Peyer's patch (tissue), 4 donors: ENCODE measurements around the gene PWWP2B. TPM values are rescaled to one million over a fixed set of nuclear protein-coding genes. Genes with fewer than 3 reads are reported as not detected.

Source experiments
- DNase-seq, 3 donors: peaks; one replicate each; pipeline ENCODE4 v3.0.0-alpha.2; 2017 to 2019
- H3K27ac ChIP-seq, 4 donors: fragments of 200-600 bp; sonication (generic); one replicate each; pipeline ENCODE4 v1.5.1; 2016 to 2019
- H3K27me3 ChIP-seq, 2 donors: fragments of 200-600 bp; sonication (generic); one replicate each; pipeline ENCODE4 v1.5.1; 2019
- H3K36me3 ChIP-seq, 3 donors: fragments of 200-600 bp; sonication (generic); one replicate each; pipeline ENCODE4 v1.5.1; 2016 to 2019
- H3K4me1 ChIP-seq, 4 donors: fragments of 200-600 bp; sonication (generic); one replicate each; pipeline ENCODE4 v1.5.1; 2016 to 2019
- H3K4me3 ChIP-seq, 4 donors: fragments of 200-600 bp; sonication (generic); 1 replicate in 3 of 4; 2 replicates in 1 of 4; pipeline ENCODE4 v1.5.1; 2016 to 2019; ENCODE audit warnings: mild to moderate bottlenecking in 1 of 4
- H3K9me3 ChIP-seq, 4 donors: fragments of 200-600 bp; sonication (generic); one replicate each; pipeline ENCODE4 v1.5.1; 2016 to 2019; ENCODE audit warnings: mild to moderate bottlenecking in 1 of 4
- CTCF ChIP-seq, 6 experiments: fragments of 450-650 bp in 4 of 6; fragments of 200-600 bp in 2 of 6; sonication (generic) in 1 of 6; IDR thresholded peaks; one replicate each; pipeline ENCODE4 v1.5.1; 2017 to 2019; ENCODE audit warnings: antibody characterized with exemption in 6 of 6, mild to moderate bottlenecking in 3 of 6, moderate library complexity in 1 of 6
- POLR2A ChIP-seq, 2 donors: fragments of 450-650 bp; IDR thresholded peaks; one replicate each; pipeline ENCODE4 v1.5.1; 2017; ENCODE audit warnings: antibody characterized with exemption in 2 of 2, mild to moderate bottlenecking in 2 of 2, moderate library complexity in 2 of 2
- total RNA-seq, 4 donors: library from RNA; depleted of rRNA; stranded (reverse); fragments of >200 nt; gene quantifications; one replicate each; pipeline ENCODE4 v1.1.0, GENCODE V29; 2016

The PWWP2B gene
- total RNA-seq, 4 donors from 2014 or later = 11.4 to 19.2 (median 15.1) TPM

DNA sequence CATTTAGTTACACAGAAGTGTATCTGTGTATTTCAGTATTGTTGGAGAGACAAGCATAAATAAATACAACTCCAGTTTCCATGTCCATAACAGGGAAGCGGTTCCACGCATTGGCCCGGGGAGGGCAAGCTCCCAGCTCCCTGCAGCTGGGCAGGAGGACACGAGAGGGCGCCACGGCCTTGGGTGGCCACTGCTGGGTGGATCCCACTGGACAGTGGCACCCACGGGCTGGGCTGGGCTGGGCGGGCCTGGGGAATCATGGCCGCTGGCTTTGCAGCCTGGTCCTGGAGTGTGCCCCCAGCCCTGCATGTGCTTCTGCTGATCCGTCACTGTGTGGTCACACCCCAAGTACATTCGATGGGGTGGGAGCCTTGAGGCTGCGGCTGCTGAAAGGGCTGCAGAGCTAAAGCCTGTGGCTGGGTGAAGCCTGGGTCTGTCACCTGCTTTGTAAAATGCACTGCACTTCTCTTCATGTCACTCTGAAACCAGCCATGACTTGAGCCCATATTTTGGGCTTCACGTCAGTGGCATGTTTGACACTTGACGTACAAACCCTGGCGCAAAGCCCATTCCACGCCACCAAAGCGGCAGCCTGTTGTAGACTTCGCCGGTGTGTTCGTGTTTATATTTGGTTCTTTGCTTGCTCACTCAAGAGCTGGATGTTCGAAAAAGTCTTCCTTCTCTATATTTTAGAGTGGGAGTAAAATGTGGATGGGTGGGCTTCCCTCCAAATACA lies 37.5 kb upstream of the PWWP2B start:
- Histone ChIP-seq H3K4me3 (no peak overlapping the region), H3K4me1 (no peaks in the 10 kb centered on the region), H3K36me3 (peaks cover 0 to 9% (median 0%) of the 10 kb centered on the region in 3 donors), H3K27ac (no peak overlapping the region), H3K9me3 (no peaks in the 10 kb centered on the region), H3K27me3 (no peaks in the 10 kb centered on the region)
- TF ChIP-seq POLR2A (IDR thresholded peaks at IDR 0.05) (no peak), CTCF (IDR thresholded peaks at IDR 0.05) (no peak)
- DNase-seq = peak in 2 of 3 donors; percentile 40

GRCh38 chr10:132360766-132361447 lies 36.1 kb upstream of the PWWP2B start:
- Histone ChIP-seq H3K4me3 (no peak overlapping the region), H3K27me3 (no peaks in the 10 kb centered on the region), H3K4me1 (no peaks in the 10 kb centered on the region), H3K9me3 (no peaks in the 10 kb centered on the region), H3K36me3 (peaks cover 0 to 12% (median 0%) of the 10 kb centered on the region in 3 donors), H3K27ac (no peak overlapping the region)
- TF ChIP-seq POLR2A (IDR thresholded peaks at IDR 0.05) (no peak), CTCF (IDR thresholded peaks at IDR 0.05) (peak in 5 of 6 experiments; percentile 13 to 56 (median 50))
- peak in 2 of 3 donors; percentile 54 to 60 for DNase-seq

DNA sequence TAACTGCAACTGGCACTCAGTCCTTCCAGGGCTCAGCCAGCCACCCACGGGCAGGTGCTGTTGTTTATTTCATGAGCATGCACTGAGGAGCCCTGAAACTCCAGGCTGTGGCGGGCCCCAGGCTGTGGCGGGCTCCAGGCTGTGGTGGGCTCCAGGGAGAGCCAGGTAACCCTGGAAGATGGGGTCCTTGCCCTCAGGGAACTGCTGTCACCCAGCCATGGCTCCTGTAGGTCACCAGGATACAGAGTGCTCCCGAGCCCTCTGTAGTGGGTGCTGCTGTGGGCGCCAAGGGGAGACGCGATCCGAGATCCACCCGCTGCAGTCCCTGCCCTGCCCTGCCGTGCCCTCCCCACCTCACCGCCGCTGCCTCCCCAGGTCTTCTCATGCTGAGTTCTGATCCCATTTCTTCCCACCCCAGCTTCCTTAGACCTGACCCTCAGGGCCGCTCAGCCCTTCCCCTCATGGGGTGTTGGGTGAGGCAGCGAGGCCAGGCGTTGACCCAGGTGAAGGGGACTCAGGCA lies 35.4 kb upstream of the PWWP2B start:
- Histone ChIP-seq H3K27ac (no peak overlapping the region), H3K9me3 (no peaks in the 10 kb centered on the region), H3K4me1 (no peaks in the 10 kb centered on the region), H3K4me3 (no peak overlapping the region), H3K27me3 (no peaks in the 10 kb centered on the region), H3K36me3 (peaks cover 0 to 16% (median 0%) of the 10 kb centered on the region in 3 donors)
- peak in 2 of 3 donors; percentile 33 to 42 for DNase-seq
- TF ChIP-seq CTCF (IDR thresholded peaks at IDR 0.05) (no peak), POLR2A (IDR thresholded peaks at IDR 0.05) (no peak)

GRCh38 chr10:132362151-132362611 lies 34.8 kb upstream of the PWWP2B start:
- Histone ChIP-seq H3K36me3 (peaks cover 0 to 18% (median 0%) of the 10 kb centered on the region in 3 donors), H3K9me3 (no peaks in the 10 kb centered on the region), H3K27me3 (no peaks in the 10 kb centered on the region), H3K4me3 (no peak overlapping the region), H3K4me1 (no peaks in the 10 kb centered on the region), H3K27ac (no peak overlapping the region)
- TF ChIP-seq POLR2A (IDR thresholded peaks at IDR 0.05) (no peak), CTCF (IDR thresholded peaks at IDR 0.05) (no peak)
- peak in 2 of 3 donors; percentile 35 to 40 for DNase-seq

DNA sequence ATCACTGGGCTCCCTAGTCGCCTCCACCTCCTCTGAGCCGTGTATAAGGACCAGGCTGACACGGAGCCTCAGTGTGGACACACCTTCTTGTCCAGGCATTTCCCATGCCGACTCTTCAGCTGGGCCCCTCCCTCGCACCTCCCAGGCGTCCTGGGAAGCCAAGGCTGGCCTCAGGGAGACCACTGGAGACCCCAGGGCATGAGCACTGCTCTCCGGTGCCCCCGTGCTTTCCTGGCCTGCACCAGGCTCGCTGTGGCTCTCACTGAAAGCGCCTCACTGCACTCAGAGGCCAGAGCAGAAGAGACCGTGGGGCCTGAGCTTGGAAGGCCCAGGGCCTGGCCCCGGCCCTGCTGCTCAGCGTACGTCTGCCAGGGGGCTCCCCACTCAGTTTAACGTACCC lies 33.6 kb upstream of the PWWP2B start:
- peaks cover 0 to 18% (median 0%) of the 10 kb centered on the region in 3 donors for H3K36me3 ChIP-seq
- no peak for TF ChIP-seq POLR2A (IDR thresholded peaks at IDR 0.05)
- TF ChIP-seq CTCF (IDR thresholded peaks at IDR 0.05) = no peak
- no peaks in the 10 kb centered on the region for H3K9me3 ChIP-seq
- DNase-seq = peak in 1 of 3 donors; percentile 15
- H3K4me1 ChIP-seq = no peaks in the 10 kb centered on the region
- no peaks in the 10 kb centered on the region for H3K27me3 ChIP-seq
- H3K27ac ChIP-seq = no peak overlapping the region
- no peak overlapping the region for H3K4me3 ChIP-seq
